SK-N-SH (cell line): ENCODE data around the gene LNP1. TPM values are rescaled to one million over a fixed set of nuclear protein-coding genes. Genes with fewer than 3 reads are reported as not detected.

Source experiments
- CTCF ChIA-PET: fragments of 300-600, 350-600 bp; formaldehyde crosslinking; extraction: SDS; loops from one replicate; lab custom pipeline; 2021; lab: Yijun Ruan, JAX
- POLR2A ChIA-PET: fragments of 350-600 bp; sonication (Branson Sonifier 250); formaldehyde crosslinking; extraction: SDS; loops from one replicate; lab custom pipeline; 2020; ENCODE audit warnings: antibody characterized with exemption, inconsistent platforms; lab: Yijun Ruan, JAX
- DNase-seq: peaks from one replicate; pipeline ENCODE4 v3.0.0; 2012
- H2AFZ ChIP-seq: fragments of 200-600 bp; sonication (generic); 2 replicates; pipeline ENCODE4 v1.8.1; 2016; ENCODE audit warnings: antibody characterized with exemption, mild to moderate bottlenecking, low read depth
- H3F3A ChIP-seq: fragments of 200-600 bp; sonication (generic); replicated peaks from 2 replicates; pipeline ENCODE3; 2016; ENCODE audit warnings: antibody characterized with exemption, mild to moderate bottlenecking; ENCODE audit not compliant: insufficient read depth
- H3K27ac ChIP-seq, 2 experiments: fragments of 200-500 bp in 1 of 2; fragments of 200-600 bp in 1 of 2; sonication (Bioruptor generic) in 1 of 2; sonication (generic), shearing (Covaris generic) in 1 of 2; 2 replicates each; pipeline versions ENCODE4 v1.5.1 to v1.6.1; 2014 to 2016; ENCODE audit warnings: low read depth in 2 of 2, inconsistent platforms in 1 of 2, low read length in 1 of 2, mild to moderate bottlenecking in 1 of 2, mixed read lengths in 1 of 2
- H3K27me3 ChIP-seq: fragments of 200-600 bp; sonication (generic), shearing (Covaris generic); 2 replicates; pipeline ENCODE4 v1.6.1; 2016; ENCODE audit warnings: mixed run types; ENCODE audit not compliant: insufficient read depth
- H3K36me3 ChIP-seq, 2 experiments: fragments of 200-500 bp in 1 of 2; fragments of 200-600 bp in 1 of 2; sonication (Bioruptor generic) in 1 of 2; sonication (generic) in 1 of 2; replicated peaks in 1 of 2; 2 replicates each; pipeline versions ENCODE3 to v1.5.1; 2014 to 2016; ENCODE audit warnings: low read length in 1 of 2, mild to moderate bottlenecking in 1 of 2; ENCODE audit not compliant: insufficient read depth in 2 of 2, control insufficient read depth in 1 of 2
- H3K4me1 ChIP-seq, 2 experiments: fragments of 200-500 bp in 1 of 2; fragments of 200-600 bp in 1 of 2; sonication (Bioruptor generic) in 1 of 2; sonication (generic), shearing (Covaris generic) in 1 of 2; 2 replicates each; pipeline versions ENCODE4 v1.5.1 to v1.6.1; 2014 to 2016; ENCODE audit warnings: low read depth in 1 of 2, low read length in 1 of 2, mixed run types in 1 of 2; ENCODE audit not compliant: insufficient read depth in 2 of 2, control insufficient read depth in 1 of 2
- H3K4me2 ChIP-seq: fragments of 200-600 bp; sonication (generic), shearing (Covaris generic); 2 replicates; pipeline ENCODE4 v1.6.1; 2017; ENCODE audit warnings: mixed run types
- H3K4me3 ChIP-seq, 2 experiments: fragments of 200-500 bp in 1 of 2; fragments of 200-600 bp in 1 of 2; sonication (Bioruptor generic) in 1 of 2; sonication (generic), shearing (Covaris generic) in 1 of 2; 2 replicates each; pipeline versions ENCODE4 v1.5.1 to v1.8.1; 2014 to 2016; ENCODE audit warnings: low read depth in 2 of 2, inconsistent platforms in 1 of 2, low read length in 1 of 2, mild to moderate bottlenecking in 1 of 2, mixed read lengths in 1 of 2, moderate library complexity in 1 of 2
- H3K79me2 ChIP-seq: fragments of 200-600 bp; sonication (generic); 2 replicates; pipeline ENCODE4 v1.8.1; 2017; ENCODE audit warnings: mild to moderate bottlenecking; ENCODE audit not compliant: insufficient read depth
- H3K9ac ChIP-seq: fragments of 200-600 bp; sonication (generic); 2 replicates; pipeline ENCODE4 v1.6.1; 2017; ENCODE audit warnings: mixed run types
- H3K9me2 ChIP-seq: fragments of 200-600 bp; sonication (generic); 2 replicates; pipeline ENCODE4 v1.6.1; 2017; ENCODE audit warnings: mixed run types
- H3K9me3 ChIP-seq: fragments of 200-600 bp; sonication (generic); 2 replicates; pipeline ENCODE4 v1.6.1; 2017; ENCODE audit warnings: mixed run types, mild to moderate bottlenecking, moderate library complexity
- H4K20me1 ChIP-seq: fragments of 200-600 bp; sonication (generic); 2 replicates; pipeline ENCODE4 v1.6.1; 2017; ENCODE audit warnings: mild to moderate bottlenecking, mixed run types; ENCODE audit not compliant: insufficient read depth
- CHD2 ChIP-seq: fragments of 150-350 bp; IDR thresholded peaks from 2 replicates; pipeline ENCODE4 v1.6.1; 2018; ENCODE audit warnings: low read length; ENCODE audit not compliant: partially characterized antibody
- ELF1 ChIP-seq: IDR thresholded peaks from 2 replicates; pipeline ENCODE4 v1.4.0; 2012
- EZH2phosphoT487 ChIP-seq: fragments of 200-600 bp; sonication (generic); IDR thresholded peaks from 2 replicates; pipeline ENCODE4 v1.6.1; 2017; ENCODE audit warnings: low read depth, mixed run types, mild to moderate bottlenecking, antibody characterized with exemption, moderate library complexity, borderline replicate concordance
- NFIC ChIP-seq: IDR thresholded peaks from 2 replicates; pipeline ENCODE4 v1.4.0; 2012; ENCODE audit warnings: borderline replicate concordance
- NRF1 ChIP-seq: IDR thresholded peaks from 2 replicates; pipeline ENCODE4 v1.6.1; 2012; ENCODE audit warnings: low read depth, mild to moderate bottlenecking, low read length
- POLR2AphosphoS5 ChIP-seq: IDR thresholded peaks from 2 replicates; pipeline ENCODE4 v1.6.1; 2012; ENCODE audit warnings: low read depth, low read length
- SIN3A ChIP-seq: IDR thresholded peaks from 2 replicates; pipeline ENCODE4 v1.6.1; 2012; ENCODE audit warnings: low read depth, mild to moderate bottlenecking, low read length, moderate library complexity, borderline replicate concordance
- SMC3 ChIP-seq: IDR thresholded peaks from 2 replicates; pipeline ENCODE4 v1.6.1; 2012; ENCODE audit warnings: low read depth, low read length, improper control_type of control experiment
- TAF1 ChIP-seq: IDR thresholded peaks from 2 replicates; pipeline ENCODE4 v1.6.1; 2012; ENCODE audit warnings: low read depth, mild to moderate bottlenecking, low read length, moderate library complexity, borderline replicate concordance
- TEAD4 ChIP-seq: IDR thresholded peaks from 2 replicates; pipeline ENCODE4 v1.4.0; 2012; ENCODE audit warnings: mild to moderate bottlenecking, borderline replicate concordance; ENCODE audit not compliant: insufficient read depth
- YY1 ChIP-seq: IDR thresholded peaks from 2 replicates; pipeline ENCODE4 v1.4.0; 2012; ENCODE audit warnings: low read depth, mild to moderate bottlenecking
- WGBS: methylation state at CpG from one replicate; pipeline ENCODE4 v1.1.6; 2017; ENCODE audit warnings: low lambda C conversion rate; 5-methylcytosine and 5-hydroxymethylcytosine counted together
- polyA plus RNA-seq, 3 experiments: library from polyadenylated mRNA; depleted of rRNA; stranded (reverse); fragments of >200 nt; gene quantifications; 2 replicates each; pipeline ENCODE4 v1.2.3, GENCODE V29; 2012
- TF ChIP-seq, protein P1 (sequence below): IDR thresholded peaks from 2 replicates; pipeline ENCODE4 v1.4.0; 2012; ENCODE audit warnings: low read depth, borderline replicate concordance
- TF ChIP-seq, protein P2 (sequence below): IDR thresholded peaks from 2 replicates; pipeline ENCODE4 v1.4.0; 2012; ENCODE audit warnings: low read depth, borderline replicate concordance
- TF ChIP-seq, protein P3 (sequence below): fragments of 150-350 bp; IDR thresholded peaks from 2 replicates; pipeline ENCODE4 v1.6.1; 2016; ENCODE audit warnings: mild to moderate bottlenecking, low read depth, low read length
- TF ChIP-seq, protein P4 (sequence below): fragments of 200-600 bp; sonication (generic); IDR thresholded peaks from 2 replicates; pipeline ENCODE4 v1.6.1; 2017; ENCODE audit warnings: antibody characterized with exemption, mild to moderate bottlenecking, moderate library complexity
- TF ChIP-seq, protein P5 (sequence below): IDR thresholded peaks from 2 replicates; pipeline ENCODE4 v1.4.0; 2012; ENCODE audit warnings: low read depth
- TF ChIP-seq, protein P6 (sequence below): IDR thresholded peaks from 2 replicates; pipeline ENCODE4; 2012

Gene LNP1
- polyA plus RNA-seq, 1 of the 3 experiments (the other 2 are of a cell fraction): 2.3 TPM

DNA sequence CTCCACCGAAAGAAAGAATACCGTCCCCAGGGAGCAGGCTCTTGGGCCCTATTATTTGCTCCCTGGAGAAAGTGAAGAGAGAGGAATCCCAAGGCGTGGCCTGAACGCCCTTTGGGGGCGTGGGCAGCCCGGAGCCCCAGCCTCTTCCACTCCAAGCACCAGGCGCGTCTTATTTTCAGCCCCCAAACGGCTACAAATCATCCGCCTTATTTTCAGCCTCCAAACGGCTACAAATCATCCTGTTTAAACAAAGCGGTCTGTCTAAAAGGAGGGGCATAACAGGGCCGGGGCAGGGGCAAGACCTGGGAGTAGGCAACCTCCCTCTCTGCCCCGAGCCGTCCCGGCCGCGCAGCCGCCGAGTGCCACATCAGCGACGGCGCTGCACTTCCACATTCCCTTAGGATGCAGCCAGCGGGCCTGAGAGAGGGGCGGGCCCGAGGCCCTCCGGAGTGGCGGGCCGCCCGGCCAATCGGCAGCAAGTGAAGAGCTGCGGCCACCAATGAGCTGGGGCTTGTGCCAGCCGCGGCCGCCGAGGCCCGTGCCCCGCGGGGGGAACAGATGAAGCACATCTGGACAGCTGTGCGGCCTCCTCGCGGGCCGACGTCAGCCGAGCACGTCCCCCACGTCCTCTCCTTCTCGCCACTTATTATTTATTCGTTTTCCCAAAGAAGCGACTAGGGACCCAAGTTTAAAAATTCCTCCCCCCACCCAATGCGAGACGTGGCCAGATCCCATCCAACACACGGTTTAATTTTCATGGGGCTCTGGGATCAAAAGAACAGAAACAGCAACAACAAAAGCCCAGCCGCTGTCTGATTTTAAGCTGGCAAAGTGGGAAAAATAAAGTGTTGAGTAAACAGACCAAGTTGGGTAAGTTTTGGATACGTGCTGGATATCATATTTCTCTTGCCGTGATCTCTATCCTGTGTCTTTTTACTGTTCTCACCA is 91.0 kb downstream of the LNP1 start, which contains the start of gene TMEM45A:
Gene TMEM45A (plus strand): TSS at position 561 of the 948 bp plus-strand sequence. CDS start 62,593 bp downstream, outside the sequence.
- Histone ChIP-seq H4K20me1 (no peaks in the 10 kb centered on the region), H3K79me2 (no peaks in the 10 kb centered on the region), H3K4me1 (peaks cover 0 to 7% of the 10 kb centered on the region in 2 experiments; a peak in 2 of 4 replicates), H3K27ac (peak within 1 kb of the TSS; percentile 90 to 95), H3F3A (peaks cover 3% of the 10 kb centered on the region), H3K9me2 (no peaks in the 10 kb centered on the region), H3K4me2 (peak within 1 kb of the TSS; percentile 82), H2AFZ (peak within 1 kb of the TSS; percentile 100), H3K4me3 (peak within 1 kb of the TSS; percentile 70 to 96), H3K9me3 (no peaks in the 10 kb centered on the region), H3K9ac (peak within 1 kb of the TSS; percentile 80), H3K36me3 (no peaks in the 10 kb centered on the region), H3K27me3 (no peaks in the 10 kb centered on the region)
- ChIA-PET CTCF (interaction anchor here (0.8 to 2.5 kb wide), 5 partner anchors 29 to 99 kb away, joined by 3 to 10 read pairs (median 4); partner anchors contain the start of gene LNP1), POLR2A (interaction anchor here (0.6 to 1.4 kb wide), 7 partner anchors 10 to 702 kb away, joined by 3 to 6 read pairs (median 4); partner anchors contain the start of genes LNP1 and TOMM70)
- TF ChIP-seq, protein P1, sequence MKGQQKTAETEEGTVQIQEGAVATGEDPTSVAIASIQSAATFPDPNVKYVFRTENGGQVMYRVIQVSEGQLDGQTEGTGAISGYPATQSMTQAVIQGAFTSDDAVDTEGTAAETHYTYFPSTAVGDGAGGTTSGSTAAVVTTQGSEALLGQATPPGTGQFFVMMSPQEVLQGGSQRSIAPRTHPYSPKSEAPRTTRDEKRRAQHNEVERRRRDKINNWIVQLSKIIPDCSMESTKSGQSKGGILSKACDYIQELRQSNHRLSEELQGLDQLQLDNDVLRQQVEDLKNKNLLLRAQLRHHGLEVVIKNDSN: no peak
- TF ChIP-seq, protein P2, sequence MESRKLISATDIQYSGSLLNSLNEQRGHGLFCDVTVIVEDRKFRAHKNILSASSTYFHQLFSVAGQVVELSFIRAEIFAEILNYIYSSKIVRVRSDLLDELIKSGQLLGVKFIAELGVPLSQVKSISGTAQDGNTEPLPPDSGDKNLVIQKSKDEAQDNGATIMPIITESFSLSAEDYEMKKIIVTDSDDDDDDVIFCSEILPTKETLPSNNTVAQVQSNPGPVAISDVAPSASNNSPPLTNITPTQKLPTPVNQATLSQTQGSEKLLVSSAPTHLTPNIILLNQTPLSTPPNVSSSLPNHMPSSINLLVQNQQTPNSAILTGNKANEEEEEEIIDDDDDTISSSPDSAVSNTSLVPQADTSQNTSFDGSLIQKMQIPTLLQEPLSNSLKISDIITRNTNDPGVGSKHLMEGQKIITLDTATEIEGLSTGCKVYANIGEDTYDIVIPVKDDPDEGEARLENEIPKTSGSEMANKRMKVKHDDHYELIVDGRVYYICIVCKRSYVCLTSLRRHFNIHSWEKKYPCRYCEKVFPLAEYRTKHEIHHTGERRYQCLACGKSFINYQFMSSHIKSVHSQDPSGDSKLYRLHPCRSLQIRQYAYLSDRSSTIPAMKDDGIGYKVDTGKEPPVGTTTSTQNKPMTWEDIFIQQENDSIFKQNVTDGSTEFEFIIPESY: no peak
- peak; percentile 61 for TF ChIP-seq NRF1
- peak; percentile 60 for TF ChIP-seq ELF1
- TF ChIP-seq, protein P3, sequence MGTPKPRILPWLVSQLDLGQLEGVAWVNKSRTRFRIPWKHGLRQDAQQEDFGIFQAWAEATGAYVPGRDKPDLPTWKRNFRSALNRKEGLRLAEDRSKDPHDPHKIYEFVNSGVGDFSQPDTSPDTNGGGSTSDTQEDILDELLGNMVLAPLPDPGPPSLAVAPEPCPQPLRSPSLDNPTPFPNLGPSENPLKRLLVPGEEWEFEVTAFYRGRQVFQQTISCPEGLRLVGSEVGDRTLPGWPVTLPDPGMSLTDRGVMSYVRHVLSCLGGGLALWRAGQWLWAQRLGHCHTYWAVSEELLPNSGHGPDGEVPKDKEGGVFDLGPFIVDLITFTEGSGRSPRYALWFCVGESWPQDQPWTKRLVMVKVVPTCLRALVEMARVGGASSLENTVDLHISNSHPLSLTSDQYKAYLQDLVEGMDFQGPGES: peak; percentile 89
- TF ChIP-seq NFIC: no peak
- peak; percentile 90 for TF ChIP-seq CHD2
- TF ChIP-seq, protein P4, sequence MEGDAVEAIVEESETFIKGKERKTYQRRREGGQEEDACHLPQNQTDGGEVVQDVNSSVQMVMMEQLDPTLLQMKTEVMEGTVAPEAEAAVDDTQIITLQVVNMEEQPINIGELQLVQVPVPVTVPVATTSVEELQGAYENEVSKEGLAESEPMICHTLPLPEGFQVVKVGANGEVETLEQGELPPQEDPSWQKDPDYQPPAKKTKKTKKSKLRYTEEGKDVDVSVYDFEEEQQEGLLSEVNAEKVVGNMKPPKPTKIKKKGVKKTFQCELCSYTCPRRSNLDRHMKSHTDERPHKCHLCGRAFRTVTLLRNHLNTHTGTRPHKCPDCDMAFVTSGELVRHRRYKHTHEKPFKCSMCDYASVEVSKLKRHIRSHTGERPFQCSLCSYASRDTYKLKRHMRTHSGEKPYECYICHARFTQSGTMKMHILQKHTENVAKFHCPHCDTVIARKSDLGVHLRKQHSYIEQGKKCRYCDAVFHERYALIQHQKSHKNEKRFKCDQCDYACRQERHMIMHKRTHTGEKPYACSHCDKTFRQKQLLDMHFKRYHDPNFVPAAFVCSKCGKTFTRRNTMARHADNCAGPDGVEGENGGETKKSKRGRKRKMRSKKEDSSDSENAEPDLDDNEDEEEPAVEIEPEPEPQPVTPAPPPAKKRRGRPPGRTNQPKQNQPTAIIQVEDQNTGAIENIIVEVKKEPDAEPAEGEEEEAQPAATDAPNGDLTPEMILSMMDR: no peak
- TF ChIP-seq, protein P5, sequence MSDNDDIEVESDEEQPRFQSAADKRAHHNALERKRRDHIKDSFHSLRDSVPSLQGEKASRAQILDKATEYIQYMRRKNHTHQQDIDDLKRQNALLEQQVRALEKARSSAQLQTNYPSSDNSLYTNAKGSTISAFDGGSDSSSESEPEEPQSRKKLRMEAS: 0 out of 2 replicates have a peak, but pooled peaks have one; percentile 34
- TF ChIP-seq TAF1: peak; percentile 47; the same call in 1 of the 2 replicates
- TF ChIP-seq SMC3: no peak
- no peak for TF ChIP-seq YY1
- TF ChIP-seq, protein P6, sequence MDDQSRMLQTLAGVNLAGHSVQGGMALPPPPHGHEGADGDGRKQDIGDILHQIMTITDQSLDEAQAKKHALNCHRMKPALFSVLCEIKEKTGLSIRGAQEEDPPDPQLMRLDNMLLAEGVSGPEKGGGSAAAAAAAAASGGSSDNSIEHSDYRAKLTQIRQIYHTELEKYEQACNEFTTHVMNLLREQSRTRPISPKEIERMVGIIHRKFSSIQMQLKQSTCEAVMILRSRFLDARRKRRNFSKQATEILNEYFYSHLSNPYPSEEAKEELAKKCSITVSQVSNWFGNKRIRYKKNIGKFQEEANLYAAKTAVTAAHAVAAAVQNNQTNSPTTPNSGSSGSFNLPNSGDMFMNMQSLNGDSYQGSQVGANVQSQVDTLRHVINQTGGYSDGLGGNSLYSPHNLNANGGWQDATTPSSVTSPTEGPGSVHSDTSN: peak; percentile 100
- TF ChIP-seq POLR2AphosphoS5: peak; percentile 78
- TF ChIP-seq SIN3A: peak; percentile 9; the same call in 1 of the 2 replicates
- TF ChIP-seq EZH2phosphoT487: no peak
- TF ChIP-seq TEAD4: no peak
- 2% methylated on average over 32 of the region's 56 CpGs for WGBS
- peak; percentile 99 for DNase-seq
